VCaP (cell line): ENCODE data around the gene FBXW9.

Experiments used
- H3K27ac ChIP-seq: fragments of 450-650 bp; 2 replicates; pipeline ENCODE4 v1.5.1; 2017
- CTCF ChIP-seq: fragments of 450-650 bp; conservative IDR thresholded peaks from 2 replicates; pipeline ENCODE4 v1.5.1; 2017; ENCODE audit warnings: mild to moderate bottlenecking, moderate library complexity

FBXW9 gene

GRCh38 chr19:12696366-12697335 is at the start of gene FBXW9:
FBXW9 (minus strand) TSS chr19:12696631; CDS start chr19:12696581, 50 bp downstream.
- no peak for TF ChIP-seq CTCF
- H3K27ac ChIP-seq, result peak within 1 kb of the TSS; percentile 77

- no peak overlapping the region for H3K27ac ChIP-seq
- no peak for TF ChIP-seq CTCF
Observed at GRCh38 chr19:12745166-12745897, 48.9 kb upstream of the FBXW9 start.

DNA sequence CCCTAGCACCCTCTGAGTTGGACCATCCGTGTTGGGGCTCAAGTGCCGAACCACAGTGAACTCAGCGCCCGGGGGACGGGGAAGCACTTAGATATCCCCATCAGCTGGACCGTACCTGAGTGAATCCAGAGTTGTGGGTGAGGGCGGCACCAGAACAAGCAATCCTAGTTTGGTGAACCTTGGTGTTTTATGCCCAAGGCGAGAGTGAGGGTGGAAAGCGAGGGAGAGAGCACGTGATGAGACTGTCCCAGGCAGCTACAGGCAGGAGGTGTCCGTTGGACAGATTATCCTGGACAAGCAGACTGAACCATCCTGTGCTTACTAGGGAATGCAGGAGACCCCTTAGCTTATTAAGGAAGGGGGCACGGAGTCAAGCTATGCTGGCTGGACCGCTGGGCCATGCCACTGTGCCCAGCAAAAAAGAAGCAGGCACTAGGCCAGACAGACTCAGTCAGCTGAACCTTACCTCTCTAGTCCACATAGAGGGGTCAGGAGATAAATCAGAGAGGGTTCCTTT is 41.5 kb upstream of the FBXW9 start:
- H3K27ac ChIP-seq, result peak overlapping the region; percentile 94; the same call in 1 of the 2 replicates
- no peak for TF ChIP-seq CTCF

GRCh38 chr19:12736995-12737834 is 40.8 kb upstream of the FBXW9 start, which contains the start of gene GET3:
GET3 (plus strand) TSS chr19:12737497; CDS start chr19:12737506, 9 bp downstream.
- H3K27ac ChIP-seq, result peak within 1 kb of the TSS; percentile 94
- no peak for TF ChIP-seq CTCF

DNA sequence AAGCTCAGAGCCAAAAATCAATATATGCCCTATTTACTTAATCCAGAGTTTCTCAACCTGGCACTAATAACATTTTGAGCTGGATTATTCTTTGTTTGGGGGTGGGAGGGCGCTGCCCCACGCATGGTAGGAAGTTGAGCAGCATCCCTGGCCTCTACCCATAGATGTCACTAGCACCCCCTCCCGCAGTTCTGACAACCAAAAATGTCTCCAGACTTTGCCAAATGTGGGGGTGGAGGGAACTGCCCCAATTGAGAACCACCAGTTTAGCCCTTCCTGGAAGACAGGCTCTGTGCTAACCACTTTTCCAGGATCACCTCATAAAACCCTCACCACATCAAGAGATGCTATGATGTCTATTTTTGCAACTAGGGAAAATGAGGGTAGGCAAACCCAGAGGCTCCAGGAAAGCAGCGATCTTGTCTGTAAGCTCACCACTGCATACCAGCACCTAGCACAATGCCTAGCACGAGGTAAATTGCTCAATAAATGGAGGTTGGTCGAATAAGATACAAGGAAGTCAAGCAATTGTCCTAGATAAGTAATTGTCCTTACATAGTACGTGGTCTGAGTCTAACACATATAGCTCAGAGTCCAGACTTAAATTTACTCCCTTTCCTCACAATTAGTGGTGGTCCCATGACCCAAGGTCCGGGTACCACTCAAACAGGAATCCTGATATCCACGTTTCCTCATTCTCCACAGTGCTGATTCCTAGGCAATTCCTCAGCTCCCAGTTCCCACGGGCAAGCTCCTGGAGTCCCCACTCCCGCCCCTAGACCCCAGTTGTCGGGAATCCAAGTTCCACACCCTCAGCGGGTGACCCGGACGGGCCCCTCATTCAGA is 37.2 kb upstream of the FBXW9 start:
- peak; percentile 57 for TF ChIP-seq CTCF
- peak overlapping the region; percentile 93 for H3K27ac ChIP-seq

- no peak for TF ChIP-seq CTCF
- no peak overlapping the region for H3K27ac ChIP-seq
Observed at GRCh38 chr19:12731337-12731736, 34.9 kb upstream of the FBXW9 start.
